ENCODE results near the gene TBX3. TPM values are rescaled to one million over a fixed set of nuclear protein-coding genes. Genes with fewer than 3 reads are reported as not detected.

TBX3 gene
- total RNA-seq, 1 experiment from 2014 or later: 3.3 TPM

GRCh38 chr12:114659084-114659483 lies 24.9 kb downstream of the TBX3 start:
- in situ Hi-C loops (cut with HindIII; ENCODE audit: low pct_unique_long_range_greater_than_20kb, low sequenced_read_pairs): no loop called here
- no peak for DNase-seq (ENCODE audit: low read depth, low spot score)

- in situ Hi-C loops (cut with HindIII; ENCODE audit: low pct_unique_long_range_greater_than_20kb, low sequenced_read_pairs): no loop called here
- DNase-seq (ENCODE audit: low read depth, low spot score): no peak
These were observed 26.0 kb downstream of the TBX3 start for GRCh38 chr12:114658002-114658441.

GRCh38 chr12:114657597-114657920 lies 26.4 kb downstream of the TBX3 start:
- no peak for DNase-seq (ENCODE audit: low read depth, low spot score)
- in situ Hi-C loops (cut with HindIII; ENCODE audit: low pct_unique_long_range_greater_than_20kb, low sequenced_read_pairs): no loop called here

GRCh38 chr12:114656906-114657596 lies 26.9 kb downstream of the TBX3 start:
- in situ Hi-C loops (cut with HindIII; ENCODE audit: low pct_unique_long_range_greater_than_20kb, low sequenced_read_pairs): no loop called here
- no peak for DNase-seq (ENCODE audit: low read depth, low spot score)

- in situ Hi-C loops (cut with HindIII; ENCODE audit: low pct_unique_long_range_greater_than_20kb, low sequenced_read_pairs): no loop called here
- no peak for DNase-seq (ENCODE audit: low read depth, low spot score)
These were observed 27.8 kb downstream of the TBX3 start for GRCh38 chr12:114655934-114656749.

GRCh38 chr12:114649585-114649984 lies 34.4 kb downstream of the TBX3 start:
- no peak for DNase-seq (ENCODE audit: low read depth, low spot score)

GRCh38 chr12:114648711-114649110 lies 35.3 kb downstream of the TBX3 start:
- in situ Hi-C loops (cut with HindIII; ENCODE audit: low pct_unique_long_range_greater_than_20kb, low sequenced_read_pairs): no loop called here
- no peak for DNase-seq (ENCODE audit: low read depth, low spot score)

More at GRCh38 chr12:114649585-114649984, 34.4 kb downstream of the TBX3 start:
- in situ Hi-C loops (cut with HindIII; ENCODE audit: low pct_unique_long_range_greater_than_20kb, low sequenced_read_pairs): no loop called here

GRCh38 chr12:114638790-114639435 lies 45.1 kb downstream of the TBX3 start:
- in situ Hi-C loops (cut with HindIII; ENCODE audit: low pct_unique_long_range_greater_than_20kb, low sequenced_read_pairs): no loop called here
- DNase-seq (ENCODE audit: low read depth, low spot score): no peak

- in situ Hi-C loops (cut with HindIII; ENCODE audit: low pct_unique_long_range_greater_than_20kb, low sequenced_read_pairs): no loop called here
- DNase-seq (ENCODE audit: low read depth, low spot score): peak; percentile 39
These were observed 47.1 kb downstream of the TBX3 start for GRCh38 chr12:114636723-114637480.

GRCh38 chr12:114631242-114631641 lies 52.7 kb downstream of the TBX3 start:
- in situ Hi-C loops (cut with HindIII; ENCODE audit: low pct_unique_long_range_greater_than_20kb, low sequenced_read_pairs): no loop called here

GRCh38 chr12:114628199-114628598 lies 55.8 kb downstream of the TBX3 start:
- in situ Hi-C loops (cut with HindIII; ENCODE audit: low pct_unique_long_range_greater_than_20kb, low sequenced_read_pairs): no loop called here
- no peak for DNase-seq (ENCODE audit: low read depth, low spot score)

More at GRCh38 chr12:114631242-114631641, 52.7 kb downstream of the TBX3 start:
- no peak for DNase-seq (ENCODE audit: low read depth, low spot score)

GRCh38 chr12:114627393-114627792 lies 56.6 kb downstream of the TBX3 start:
- in situ Hi-C loops (cut with HindIII; ENCODE audit: low pct_unique_long_range_greater_than_20kb, low sequenced_read_pairs): no loop called here
- no peak for DNase-seq (ENCODE audit: low read depth, low spot score)

- in situ Hi-C loops (cut with HindIII; ENCODE audit: low pct_unique_long_range_greater_than_20kb, low sequenced_read_pairs): no loop called here
- DNase-seq (ENCODE audit: low read depth, low spot score): peak; percentile 74
These were observed 58.6 kb downstream of the TBX3 start for GRCh38 chr12:114625294-114625851.

GRCh38 chr12:114623737-114624136 lies 60.2 kb downstream of the TBX3 start:
- in situ Hi-C loops (cut with HindIII; ENCODE audit: low pct_unique_long_range_greater_than_20kb, low sequenced_read_pairs): no loop called here
- peak; percentile 22 for DNase-seq (ENCODE audit: low read depth, low spot score)
